ENCODE results near the gene MAPK4.

Gene MAPK4

DNA sequence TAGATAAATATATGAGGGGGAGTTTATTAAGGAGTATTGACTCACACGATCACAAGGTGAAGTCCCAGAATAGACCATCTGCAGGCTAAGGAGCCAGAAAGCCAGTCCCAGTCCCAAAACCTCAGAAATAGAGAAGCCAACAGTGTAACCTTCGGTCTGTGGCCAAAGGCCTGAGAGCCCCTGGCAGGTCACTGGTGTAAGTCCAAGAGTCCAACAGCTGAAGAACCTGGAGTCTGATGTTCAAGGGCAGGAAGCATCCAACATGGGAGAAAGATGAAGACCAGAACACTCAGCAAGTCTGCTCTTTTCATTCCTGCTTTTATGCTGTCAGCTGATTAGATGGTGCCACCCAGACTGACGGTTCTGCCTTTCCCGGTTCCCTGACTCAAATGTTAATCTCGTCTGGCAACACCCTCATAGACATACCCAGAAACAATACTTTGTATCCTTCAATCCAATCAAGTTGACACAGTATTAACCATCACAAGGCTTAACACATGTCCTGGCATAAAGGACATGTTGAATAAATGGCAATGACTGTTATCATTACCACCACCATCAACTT is 56.7 kb downstream of the MAPK4 start:
- no peaks in the 10 kb centered on the region for H3K36me3 ChIP-seq (ENCODE audit: insufficient read depth, insufficient read length, low read length)
- H3K4me3 ChIP-seq (ENCODE audit: insufficient read length, low read depth), result no peak overlapping the region
- TF ChIP-seq ZNF274 (IDR thresholded peaks at IDR 0.05; ENCODE audit: low read depth, low read length), result no peak
- no peak for TF ChIP-seq YY1 (IDR thresholded peaks at IDR 0.05; ENCODE audit: insufficient read depth, insufficient read length)
- TF ChIP-seq SUZ12 (IDR thresholded peaks at IDR 0.05; ENCODE audit: extremely low read depth, insufficient read depth, insufficient read length), result no peak
- H3K4me1 ChIP-seq (ENCODE audit: insufficient read depth, insufficient read length), result no peaks in the 10 kb centered on the region
- no peak overlapping the region for H3K9ac ChIP-seq (ENCODE audit: insufficient read length, low read depth)
- no peaks in the 10 kb centered on the region for H3K27me3 ChIP-seq (ENCODE audit: insufficient read depth, insufficient read length)
- H3K9me3 ChIP-seq (ENCODE audit: insufficient read depth, low read length), result peaks cover 12% of the 10 kb centered on the region; the same call in 1 of the 2 replicates
- DNase-seq (ENCODE audit: low read depth, low spot score), result no peak

DNA sequence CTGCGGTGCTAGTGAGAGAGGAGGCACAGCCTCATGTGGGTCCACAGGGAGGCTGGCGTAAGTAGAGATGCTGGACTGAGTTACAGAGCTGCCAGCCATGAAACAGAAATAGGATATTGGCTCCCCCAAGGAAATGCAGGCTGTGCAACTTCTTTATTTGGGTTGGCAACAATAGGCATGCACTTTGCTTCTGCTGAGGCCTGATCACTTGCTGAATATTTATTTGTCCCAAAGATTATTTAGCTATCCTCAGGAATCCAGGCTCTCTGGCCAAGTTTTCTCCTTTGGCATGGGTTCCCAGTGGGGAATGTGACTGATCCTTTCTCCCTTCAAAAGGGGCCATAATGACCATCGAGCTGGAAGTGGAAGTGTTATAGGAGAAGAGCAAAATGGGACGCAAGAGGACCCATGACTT is 60.0 kb downstream of the MAPK4 start:
- H3K9me3 ChIP-seq (ENCODE audit: insufficient read depth, low read length), result no peaks in the 10 kb centered on the region
- H3K4me1 ChIP-seq (ENCODE audit: insufficient read depth, insufficient read length), result no peaks in the 10 kb centered on the region
- DNase-seq (ENCODE audit: low read depth, low spot score), result no peak
- H3K4me3 ChIP-seq (ENCODE audit: insufficient read length, low read depth), result no peak overlapping the region
- no peak overlapping the region for H3K9ac ChIP-seq (ENCODE audit: insufficient read length, low read depth)
- TF ChIP-seq ZNF274 (IDR thresholded peaks at IDR 0.05; ENCODE audit: low read depth, low read length), result no peak
- TF ChIP-seq SUZ12 (IDR thresholded peaks at IDR 0.05; ENCODE audit: extremely low read depth, insufficient read depth, insufficient read length), result no peak
- no peak for TF ChIP-seq YY1 (IDR thresholded peaks at IDR 0.05; ENCODE audit: insufficient read depth, insufficient read length)
- H3K36me3 ChIP-seq (ENCODE audit: insufficient read depth, insufficient read length, low read length), result no peaks in the 10 kb centered on the region
- no peaks in the 10 kb centered on the region for H3K27me3 ChIP-seq (ENCODE audit: insufficient read depth, insufficient read length)

DNA sequence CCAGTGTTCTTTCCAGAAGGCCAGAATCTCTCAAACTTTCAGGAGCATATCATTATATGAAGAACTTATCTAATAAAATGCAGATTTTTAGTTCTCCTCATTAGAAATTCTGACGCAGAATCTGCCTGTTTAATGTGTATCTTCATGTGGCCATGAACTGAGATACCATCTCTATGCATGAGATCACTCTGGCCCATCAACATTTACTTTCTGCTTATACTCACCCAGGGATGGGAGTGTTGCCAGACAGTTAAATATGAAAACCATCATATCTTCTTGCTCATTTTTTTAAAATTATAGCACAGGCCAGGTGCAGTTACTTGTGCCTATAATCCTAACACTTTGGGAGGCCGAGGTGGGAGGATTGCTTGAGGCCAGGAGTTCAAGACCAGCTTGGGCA is 60.4 kb downstream of the MAPK4 start:
- no peaks in the 10 kb centered on the region for H3K9me3 ChIP-seq (ENCODE audit: insufficient read depth, low read length)
- DNase-seq (ENCODE audit: low read depth, low spot score), result no peak
- H3K36me3 ChIP-seq (ENCODE audit: insufficient read depth, insufficient read length, low read length), result no peaks in the 10 kb centered on the region
- no peaks in the 10 kb centered on the region for H3K27me3 ChIP-seq (ENCODE audit: insufficient read depth, insufficient read length)
- H3K4me3 ChIP-seq (ENCODE audit: insufficient read length, low read depth), result no peak overlapping the region
- no peaks in the 10 kb centered on the region for H3K4me1 ChIP-seq (ENCODE audit: insufficient read depth, insufficient read length)
- TF ChIP-seq YY1 (IDR thresholded peaks at IDR 0.05; ENCODE audit: insufficient read depth, insufficient read length), result no peak
- no peak for TF ChIP-seq ZNF274 (IDR thresholded peaks at IDR 0.05; ENCODE audit: low read depth, low read length)
- no peak for TF ChIP-seq SUZ12 (IDR thresholded peaks at IDR 0.05; ENCODE audit: extremely low read depth, insufficient read depth, insufficient read length)
- H3K9ac ChIP-seq (ENCODE audit: insufficient read length, low read depth), result no peak overlapping the region

DNA sequence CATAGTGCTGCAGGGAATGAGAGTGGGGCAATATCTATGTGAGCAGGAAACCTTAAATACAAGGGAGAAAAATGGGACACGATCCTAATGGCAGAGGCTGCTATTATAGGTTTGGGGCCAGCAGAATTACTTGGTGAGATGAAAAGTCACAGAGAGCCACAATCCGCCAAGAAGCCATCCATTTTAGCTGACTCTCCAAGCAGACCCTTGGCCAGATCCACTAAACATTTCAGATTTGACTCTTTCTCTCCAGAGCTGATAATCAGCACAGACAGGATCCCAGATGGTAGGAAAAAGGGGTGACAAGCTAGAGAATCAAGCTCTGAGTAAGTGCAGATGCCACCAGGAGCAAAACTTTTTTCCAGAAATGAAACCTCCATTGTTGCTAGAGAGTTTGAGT is 61.5 kb downstream of the MAPK4 start:
- Histone ChIP-seq H3K9me3 (ENCODE audit: insufficient read depth, low read length) (peaks cover 6% of the 10 kb centered on the region; the same call in 1 of the 2 replicates), H3K4me1 (ENCODE audit: insufficient read depth, insufficient read length) (peaks cover 3% of the 10 kb centered on the region), H3K27me3 (ENCODE audit: insufficient read depth, insufficient read length) (no peaks in the 10 kb centered on the region), H3K9ac (ENCODE audit: insufficient read length, low read depth) (no peak overlapping the region), H3K36me3 (ENCODE audit: insufficient read depth, insufficient read length, low read length) (no peaks in the 10 kb centered on the region), H3K4me3 (ENCODE audit: insufficient read length, low read depth) (no peak overlapping the region)
- TF ChIP-seq YY1 (IDR thresholded peaks at IDR 0.05; ENCODE audit: insufficient read depth, insufficient read length) (no peak), ZNF274 (IDR thresholded peaks at IDR 0.05; ENCODE audit: low read depth, low read length) (no peak), SUZ12 (IDR thresholded peaks at IDR 0.05; ENCODE audit: extremely low read depth, insufficient read depth, insufficient read length) (no peak)
- no peak for DNase-seq (ENCODE audit: low read depth, low spot score)

DNA sequence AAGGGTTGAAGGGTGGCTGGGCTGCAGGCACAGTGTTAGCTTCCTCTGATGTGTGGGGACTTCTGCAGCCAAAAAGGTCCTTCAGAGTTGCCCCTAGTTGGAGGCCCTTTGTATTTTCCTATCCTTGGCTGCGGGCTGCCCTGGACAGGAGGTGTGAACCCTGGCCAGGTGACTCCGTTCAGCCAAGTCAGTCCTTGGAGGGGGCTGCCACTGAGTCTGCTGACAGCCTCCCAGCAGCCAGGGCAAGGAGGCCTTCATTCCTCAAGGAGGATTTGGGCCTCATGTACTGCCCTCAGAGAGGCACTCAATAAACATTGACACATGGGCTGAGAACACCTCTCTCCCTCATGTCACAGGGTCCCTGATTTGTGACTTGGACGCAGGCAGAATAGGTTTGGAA is 62.4 kb downstream of the MAPK4 start:
- H3K4me3 ChIP-seq (ENCODE audit: insufficient read length, low read depth), result no peak overlapping the region
- peaks cover 3% of the 10 kb centered on the region for H3K4me1 ChIP-seq (ENCODE audit: insufficient read depth, insufficient read length)
- no peaks in the 10 kb centered on the region for H3K27me3 ChIP-seq (ENCODE audit: insufficient read depth, insufficient read length)
- no peak for TF ChIP-seq YY1 (IDR thresholded peaks at IDR 0.05; ENCODE audit: insufficient read depth, insufficient read length)
- TF ChIP-seq ZNF274 (IDR thresholded peaks at IDR 0.05; ENCODE audit: low read depth, low read length), result no peak
- no peak for TF ChIP-seq SUZ12 (IDR thresholded peaks at IDR 0.05; ENCODE audit: extremely low read depth, insufficient read depth, insufficient read length)
- H3K9me3 ChIP-seq (ENCODE audit: insufficient read depth, low read length), result peaks cover 6% of the 10 kb centered on the region; the same call in 1 of the 2 replicates
- H3K9ac ChIP-seq (ENCODE audit: insufficient read length, low read depth), result no peak overlapping the region
- H3K36me3 ChIP-seq (ENCODE audit: insufficient read depth, insufficient read length, low read length), result no peaks in the 10 kb centered on the region
- DNase-seq (ENCODE audit: low read depth, low spot score), result no peak

DNA sequence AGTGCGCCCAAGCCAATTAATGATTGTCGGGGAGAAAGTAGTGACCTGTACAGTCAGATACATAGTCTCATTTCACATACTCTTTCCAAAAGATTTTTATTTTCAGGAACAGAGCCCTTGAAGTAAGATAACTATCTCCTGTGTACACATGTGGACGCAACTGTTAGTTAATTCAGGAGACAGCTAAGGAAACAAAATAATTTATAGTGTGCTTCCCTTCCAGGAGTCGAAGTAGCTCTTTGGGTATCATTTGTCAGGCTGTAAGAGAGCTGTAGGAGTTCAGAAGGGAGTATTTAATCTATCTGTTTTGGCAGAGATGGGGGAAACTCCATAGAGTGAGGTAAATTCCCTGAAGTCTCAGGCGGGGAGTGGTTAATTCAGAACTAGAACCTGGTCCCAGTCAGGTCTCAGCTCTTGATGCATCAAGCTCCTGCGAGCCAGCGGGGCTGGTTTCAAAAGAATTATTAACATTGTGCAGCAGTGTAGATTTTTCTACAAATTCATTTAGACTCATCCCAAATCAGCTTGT is 63.0 kb downstream of the MAPK4 start:
- no peaks in the 10 kb centered on the region for H3K36me3 ChIP-seq (ENCODE audit: insufficient read depth, insufficient read length, low read length)
- H3K9me3 ChIP-seq (ENCODE audit: insufficient read depth, low read length), result peaks cover 6% of the 10 kb centered on the region; the same call in 1 of the 2 replicates
- H3K9ac ChIP-seq (ENCODE audit: insufficient read length, low read depth), result no peak overlapping the region
- no peaks in the 10 kb centered on the region for H3K27me3 ChIP-seq (ENCODE audit: insufficient read depth, insufficient read length)
- no peak for DNase-seq (ENCODE audit: low read depth, low spot score)
- TF ChIP-seq ZNF274 (IDR thresholded peaks at IDR 0.05; ENCODE audit: low read depth, low read length) (no peak), SUZ12 (IDR thresholded peaks at IDR 0.05; ENCODE audit: extremely low read depth, insufficient read depth, insufficient read length) (no peak), YY1 (IDR thresholded peaks at IDR 0.05; ENCODE audit: insufficient read depth, insufficient read length) (no peak)
- no peak overlapping the region for H3K4me3 ChIP-seq (ENCODE audit: insufficient read length, low read depth)
- H3K4me1 ChIP-seq (ENCODE audit: insufficient read depth, insufficient read length), result peaks cover 3% of the 10 kb centered on the region

DNA sequence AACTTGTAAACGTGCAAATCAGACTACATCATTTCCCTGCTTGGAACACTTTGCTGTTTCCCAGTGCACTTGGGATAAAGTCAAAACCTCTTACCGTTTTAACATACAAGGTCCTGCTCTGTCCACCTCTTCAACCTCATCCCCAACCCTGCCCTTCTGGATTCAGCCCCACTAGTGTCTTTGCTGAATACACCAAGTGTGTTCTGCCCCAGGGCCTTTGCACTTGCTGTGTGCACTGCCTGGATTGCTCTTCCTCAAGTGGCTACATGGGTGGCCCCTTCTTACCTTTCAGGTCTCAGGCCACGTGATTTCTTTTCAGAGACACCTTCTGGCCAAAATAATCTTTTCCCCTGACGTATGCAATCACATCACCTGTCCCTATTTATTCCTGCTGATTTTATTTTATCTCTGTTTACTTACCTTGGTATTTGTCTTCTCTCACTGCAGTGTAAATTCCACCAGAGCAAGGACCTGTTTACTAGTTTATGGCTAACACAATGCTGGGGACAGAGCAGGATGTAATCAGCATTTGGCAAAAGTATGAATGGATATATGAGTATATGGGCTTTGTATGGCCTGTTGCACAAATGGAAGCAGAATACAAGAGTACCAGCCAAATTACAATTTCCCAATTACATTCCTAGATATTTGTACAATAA is 63.9 kb downstream of the MAPK4 start:
- no peak for DNase-seq (ENCODE audit: low read depth, low spot score)
- H3K27me3 ChIP-seq (ENCODE audit: insufficient read depth, insufficient read length), result no peaks in the 10 kb centered on the region
- H3K4me3 ChIP-seq (ENCODE audit: insufficient read length, low read depth), result no peak overlapping the region
- peaks cover 3% of the 10 kb centered on the region for H3K4me1 ChIP-seq (ENCODE audit: insufficient read depth, insufficient read length)
- H3K36me3 ChIP-seq (ENCODE audit: insufficient read depth, insufficient read length, low read length), result no peaks in the 10 kb centered on the region
- peaks cover 6% of the 10 kb centered on the region; the same call in 1 of the 2 replicates for H3K9me3 ChIP-seq (ENCODE audit: insufficient read depth, low read length)
- H3K9ac ChIP-seq (ENCODE audit: insufficient read length, low read depth), result no peak overlapping the region
- TF ChIP-seq YY1 (IDR thresholded peaks at IDR 0.05; ENCODE audit: insufficient read depth, insufficient read length) (no peak), ZNF274 (IDR thresholded peaks at IDR 0.05; ENCODE audit: low read depth, low read length) (no peak), SUZ12 (IDR thresholded peaks at IDR 0.05; ENCODE audit: extremely low read depth, insufficient read depth, insufficient read length) (no peak)

All from NT2/D1 (cell line).